Fibroblast of skin of back (primary cell): ENCODE data around the gene TNS3.

ENCODE experiments used
- DNase-seq: peaks from one replicate; pipeline ENCODE4 v3.0.0-alpha.2; 2013

Gene TNS3

GRCh38 chr7:47580811-47581331 lies 1.0 kb downstream of the TNS3 start:
- DNase-seq, result no peak

GRCh38 chr7:47580175-47580706 lies 1.7 kb downstream of the TNS3 start:
- no peak for DNase-seq

GRCh38 chr7:47579458-47579857 lies 2.5 kb downstream of the TNS3 start:
- no peak for DNase-seq

- DNase-seq, result peak; percentile 78
Observed at GRCh38 chr7:47578579-47579270, 3.2 kb downstream of the TNS3 start.

- no peak for DNase-seq
Observed at GRCh38 chr7:47577321-47577919, 4.5 kb downstream of the TNS3 start.

- no peak for DNase-seq
Observed at GRCh38 chr7:47576866-47577306, 5.0 kb downstream of the TNS3 start.

- peak; percentile 48 for DNase-seq
Observed at GRCh38 chr7:47576031-47576865, 5.7 kb downstream of the TNS3 start.

- no peak for DNase-seq
Observed at GRCh38 chr7:47574482-47575329, 7.2 kb downstream of the TNS3 start.

- peak; percentile 86 for DNase-seq
Observed at GRCh38 chr7:47573758-47574481, 8.0 kb downstream of the TNS3 start.

- DNase-seq, result no peak
Observed at GRCh38 chr7:47572939-47573757, 8.8 kb downstream of the TNS3 start.

- no peak for DNase-seq
Observed at GRCh38 chr7:47572094-47572445, 9.8 kb downstream of the TNS3 start.

- peak; percentile 70 for DNase-seq
Observed at GRCh38 chr7:47571331-47572093, 10.4 kb downstream of the TNS3 start.

GRCh38 chr7:47570649-47571050 lies 11.3 kb downstream of the TNS3 start:
- DNase-seq, result peak; percentile 60

- no peak for DNase-seq
Observed at GRCh38 chr7:47568547-47568946, 13.4 kb downstream of the TNS3 start.

GRCh38 chr7:47568056-47568455 lies 13.9 kb downstream of the TNS3 start:
- DNase-seq, result no peak

- DNase-seq, result no peak
Observed at GRCh38 chr7:47565640-47566250, 16.2 kb downstream of the TNS3 start.

- no peak for DNase-seq
Observed at GRCh38 chr7:47563521-47563920, 18.4 kb downstream of the TNS3 start.

- DNase-seq, result no peak
Observed at GRCh38 chr7:47561715-47562446, 20.0 kb downstream of the TNS3 start.
